HG03354 (cell line): ENCODE measurements around the gene MCF2L2.

Source experiments
- ATAC-seq: cut with Tn5 transposase; IDR thresholded peaks from one replicate; pipeline ENCODE4 v1.9.1; 2021; ENCODE audit warnings: mild to moderate bottlenecking; ENCODE audit not compliant: unreplicated experiment, poor library complexity, severe bottlenecking

The MCF2L2 gene

GRCh38 chr3:183224180-183224970 lies 204.0 kb downstream of the MCF2L2 start:
- ATAC-seq, result no peak

DNA sequence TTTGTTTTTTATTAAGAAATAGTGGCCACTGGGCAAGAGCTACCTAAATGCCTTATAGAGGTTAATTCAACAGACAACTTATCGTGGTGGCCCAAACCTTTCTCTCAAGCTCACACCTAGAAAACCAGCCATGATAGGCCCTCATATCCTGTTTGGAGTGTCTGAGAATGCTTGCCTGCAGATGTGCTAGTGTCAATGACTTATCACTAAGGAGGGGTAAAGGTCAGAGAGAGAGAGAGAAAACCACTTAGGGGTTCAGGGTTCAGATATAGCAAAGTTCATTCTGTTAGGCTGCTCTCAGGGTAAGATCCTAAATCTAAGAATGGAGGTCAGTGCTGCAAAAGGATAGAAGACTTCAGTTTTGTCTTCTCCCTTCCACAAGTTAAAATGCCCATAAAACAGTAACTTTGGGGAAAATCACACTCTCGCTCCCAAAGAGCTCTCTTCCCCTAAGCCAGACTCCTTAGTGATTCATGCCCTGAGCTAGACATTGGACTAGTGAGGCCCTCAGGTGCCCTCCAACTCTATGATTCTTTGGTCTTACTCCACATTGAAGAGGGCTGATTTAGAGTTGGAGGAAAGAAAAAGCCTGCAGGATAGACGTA lies 205.7 kb downstream of the MCF2L2 start:
- no peak for ATAC-seq

GRCh38 chr3:183220828-183221227 lies 207.6 kb downstream of the MCF2L2 start:
- ATAC-seq, result no peak

- ATAC-seq, result no peak
Observed at GRCh38 chr3:183218826-183219225, 209.6 kb downstream of the MCF2L2 start.

- no peak for ATAC-seq
Observed at GRCh38 chr3:183217548-183218332, 210.7 kb downstream of the MCF2L2 start.

DNA sequence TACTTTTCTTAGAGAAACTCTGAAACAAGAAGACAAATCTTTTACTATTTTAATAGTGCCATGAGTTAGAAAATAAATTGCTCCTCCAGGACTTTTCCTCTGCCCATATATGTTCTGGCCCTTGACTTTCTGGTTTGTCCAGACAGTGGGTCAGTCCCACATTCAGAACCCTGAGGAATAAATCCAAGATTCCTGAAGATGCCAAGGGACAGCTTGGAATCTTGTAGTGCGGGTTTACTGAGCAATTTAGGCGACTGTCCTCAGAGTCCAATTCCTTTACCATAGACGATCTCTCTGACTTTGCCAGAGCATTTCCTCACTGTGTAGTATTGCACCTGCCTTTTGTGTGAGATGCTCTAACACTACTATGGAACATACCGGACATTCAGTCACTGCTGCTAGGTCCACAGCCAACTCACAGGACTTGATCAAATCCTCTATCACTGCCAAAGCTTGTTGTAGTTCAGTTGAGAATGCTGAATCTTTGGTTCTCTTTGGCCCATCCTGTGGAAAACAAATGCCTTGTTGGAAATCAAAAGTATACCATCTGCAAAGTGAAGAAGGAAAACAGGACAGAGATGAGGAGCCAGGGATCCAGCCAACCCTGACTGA lies 212.7 kb downstream of the MCF2L2 start:
- ATAC-seq, result no peak

DNA sequence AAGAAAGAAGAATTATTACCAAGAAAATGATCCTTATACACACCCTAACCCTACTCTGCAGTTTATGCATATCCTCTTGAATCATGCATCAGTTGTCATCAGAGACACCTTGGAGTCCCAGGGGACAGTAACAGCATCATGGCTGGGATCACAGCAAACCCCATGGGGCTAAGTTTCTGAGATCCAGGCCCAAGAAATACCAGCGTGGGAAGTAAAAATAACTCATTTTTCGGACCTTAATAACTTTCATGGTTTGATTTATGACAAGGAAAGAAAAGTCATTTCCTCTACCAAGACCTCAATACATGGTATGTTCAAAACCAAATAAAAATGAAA lies 214.2 kb downstream of the MCF2L2 start:
- ATAC-seq, result no peak

DNA sequence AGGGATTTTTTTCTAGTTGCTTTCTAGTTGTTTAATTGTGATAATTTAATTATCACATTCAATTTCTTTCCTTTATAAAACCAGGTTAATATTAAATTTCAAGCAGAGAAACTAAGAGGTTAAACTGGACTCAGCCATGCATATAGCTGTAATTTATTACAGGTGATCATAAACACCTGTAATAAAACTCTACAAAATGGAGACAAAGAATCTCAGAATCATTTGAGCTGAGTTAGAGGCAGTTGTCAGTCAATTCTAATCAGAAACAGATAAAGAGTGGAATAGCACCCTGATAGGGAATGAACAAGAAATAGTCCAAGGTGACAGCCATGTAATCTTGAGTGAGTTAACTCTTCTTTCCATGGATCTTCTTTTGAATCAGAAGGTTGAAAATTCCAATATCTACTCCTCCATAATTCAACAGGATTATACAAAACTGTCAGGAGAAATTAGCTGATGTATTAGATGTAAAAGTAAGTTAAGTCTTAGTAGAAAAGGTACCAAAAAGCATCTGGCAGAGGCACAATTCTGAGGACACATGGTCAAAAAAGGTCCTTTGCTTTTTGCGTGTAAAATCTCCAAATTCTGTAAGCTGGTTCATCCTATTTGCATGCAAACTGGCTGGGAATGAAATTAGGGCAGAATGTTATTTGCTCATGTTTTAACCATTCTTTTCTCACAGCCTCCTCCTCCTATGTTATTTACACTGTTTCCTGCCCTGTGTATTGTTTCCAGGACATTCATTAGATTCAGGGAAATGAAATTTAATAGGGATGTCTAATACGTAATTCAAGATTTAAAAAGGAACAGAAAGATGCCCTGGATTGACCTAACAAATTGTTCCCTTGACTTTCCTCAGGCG lies 214.8 kb downstream of the MCF2L2 start:
- no peak for ATAC-seq

- no peak for ATAC-seq
Observed at GRCh38 chr3:183212565-183212964, 215.9 kb downstream of the MCF2L2 start.

- ATAC-seq, result no peak
Observed at GRCh38 chr3:183212096-183212495, 216.3 kb downstream of the MCF2L2 start.

DNA sequence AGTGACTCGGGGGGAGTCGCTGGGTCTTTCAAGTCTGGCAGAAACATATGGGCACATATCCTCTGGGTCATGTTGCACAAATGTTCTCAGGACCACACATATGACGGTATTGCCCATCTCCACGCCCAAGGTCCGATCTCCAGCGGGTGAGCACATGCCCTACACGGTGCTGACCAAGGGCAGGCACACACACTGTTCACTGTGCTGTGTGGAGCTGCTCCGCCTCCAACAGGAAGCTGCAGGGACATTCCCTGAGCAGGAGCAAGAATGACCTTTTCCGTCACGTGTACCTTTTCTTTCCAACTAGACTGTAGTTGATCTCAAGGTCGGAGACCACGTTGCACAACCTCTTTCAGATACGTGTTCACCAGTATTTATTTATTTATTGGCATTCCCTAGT lies 217.1 kb downstream of the MCF2L2 start:
- ATAC-seq, result no peak

DNA sequence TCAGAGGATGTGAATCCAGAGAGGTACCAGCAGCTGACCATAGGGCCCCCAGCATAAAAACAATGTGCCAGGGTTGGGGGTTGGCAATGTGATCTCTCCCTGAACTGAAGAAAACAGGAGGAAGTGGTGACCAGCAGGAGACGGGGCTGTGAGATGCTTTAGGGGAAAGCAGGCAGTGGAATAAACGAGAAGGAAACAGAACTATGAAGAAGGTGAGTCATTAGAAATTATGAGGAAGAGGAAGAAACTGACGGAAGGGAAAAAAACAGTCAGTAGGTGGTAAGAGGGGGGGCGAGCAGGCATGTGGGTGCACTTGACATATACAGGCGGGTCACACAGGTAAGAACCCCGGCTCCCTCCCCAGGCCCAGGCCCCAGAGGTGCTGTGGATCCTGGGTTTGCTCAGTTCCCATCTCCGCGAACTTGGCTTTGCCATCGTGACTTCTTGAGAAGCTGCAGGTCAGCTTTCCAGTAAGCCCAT lies 217.5 kb downstream of the MCF2L2 start:
- ATAC-seq, result no peak

- ATAC-seq, result no peak
Observed at GRCh38 chr3:183210341-183210740, 218.1 kb downstream of the MCF2L2 start.

DNA sequence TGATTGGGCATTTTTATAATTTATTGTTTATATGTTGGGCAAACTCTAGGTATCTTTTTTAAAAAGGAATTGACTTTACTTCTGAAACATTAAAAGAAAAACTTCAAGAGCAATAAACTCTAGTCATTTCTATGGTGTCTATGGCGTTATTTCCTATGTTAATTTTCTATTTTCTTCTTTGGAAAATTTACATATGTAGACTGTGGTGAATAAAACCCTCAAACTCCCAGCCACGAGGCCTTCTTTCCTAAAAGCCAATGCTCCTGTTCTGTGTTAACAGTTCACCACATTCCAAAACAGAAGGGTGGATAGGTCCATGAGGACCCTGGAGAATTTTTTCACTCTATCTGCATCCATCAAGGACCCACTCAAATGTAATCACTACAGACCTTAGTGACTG lies 219.6 kb downstream of the MCF2L2 start:
- no peak for ATAC-seq

GRCh38 chr3:183208260-183208659 lies 220.2 kb downstream of the MCF2L2 start:
- ATAC-seq, result no peak

GRCh38 chr3:183203670-183204069 lies 224.7 kb downstream of the MCF2L2 start:
- ATAC-seq, result no peak

GRCh38 chr3:183202004-183202722 lies 226.3 kb downstream of the MCF2L2 start:
- no peak for ATAC-seq

DNA sequence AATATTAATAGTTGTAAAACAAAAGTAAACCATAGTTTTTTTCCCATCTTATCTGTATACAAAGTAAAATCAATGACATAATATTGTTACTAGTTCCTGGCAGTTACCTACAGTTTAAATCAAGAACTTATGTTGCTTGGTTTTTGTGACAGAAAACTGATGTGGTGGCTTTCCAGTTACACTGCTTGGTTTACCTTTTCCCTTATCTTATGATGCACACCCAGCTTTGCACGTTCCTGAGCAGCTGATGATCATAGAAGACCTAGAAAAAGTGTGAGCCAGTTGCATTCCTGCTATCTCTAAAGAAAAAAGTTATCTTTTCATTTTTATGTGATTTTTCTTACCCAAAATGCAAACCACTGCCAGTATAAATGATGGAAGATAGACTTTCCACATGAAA lies 229.5 kb downstream of the MCF2L2 start:
- ATAC-seq, result no peak

GRCh38 chr3:183197734-183198133 lies 230.7 kb downstream of the MCF2L2 start:
- no peak for ATAC-seq
